ENCODE data around the gene EHD2.
"Not testable (repeated sequence)": the region's sequence is repeated elsewhere in the genome, so short reads cannot be mapped to it uniquely, and the experiment has no call there.

DNA sequence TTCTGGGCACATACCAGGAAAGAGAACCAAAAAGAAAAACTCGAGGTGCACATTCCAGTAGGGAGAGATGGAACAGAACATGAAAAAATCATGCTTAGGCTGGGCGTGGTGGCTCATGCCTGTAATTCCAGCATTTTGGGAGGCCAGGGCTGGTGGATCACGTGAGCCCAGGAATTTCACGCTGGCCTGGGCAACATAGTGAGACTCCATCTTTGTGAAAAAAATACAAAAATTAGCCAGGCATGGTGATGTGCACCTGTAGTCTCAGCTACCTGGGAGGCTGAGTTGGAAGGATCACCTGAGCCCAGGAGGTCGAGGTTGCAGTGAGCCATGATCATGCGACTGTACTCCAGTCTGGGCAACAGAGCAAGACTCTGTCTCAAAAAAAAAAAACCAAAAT lies 58.1 kb downstream of the EHD2 start:
- TF ChIP-seq, protein P1, sequence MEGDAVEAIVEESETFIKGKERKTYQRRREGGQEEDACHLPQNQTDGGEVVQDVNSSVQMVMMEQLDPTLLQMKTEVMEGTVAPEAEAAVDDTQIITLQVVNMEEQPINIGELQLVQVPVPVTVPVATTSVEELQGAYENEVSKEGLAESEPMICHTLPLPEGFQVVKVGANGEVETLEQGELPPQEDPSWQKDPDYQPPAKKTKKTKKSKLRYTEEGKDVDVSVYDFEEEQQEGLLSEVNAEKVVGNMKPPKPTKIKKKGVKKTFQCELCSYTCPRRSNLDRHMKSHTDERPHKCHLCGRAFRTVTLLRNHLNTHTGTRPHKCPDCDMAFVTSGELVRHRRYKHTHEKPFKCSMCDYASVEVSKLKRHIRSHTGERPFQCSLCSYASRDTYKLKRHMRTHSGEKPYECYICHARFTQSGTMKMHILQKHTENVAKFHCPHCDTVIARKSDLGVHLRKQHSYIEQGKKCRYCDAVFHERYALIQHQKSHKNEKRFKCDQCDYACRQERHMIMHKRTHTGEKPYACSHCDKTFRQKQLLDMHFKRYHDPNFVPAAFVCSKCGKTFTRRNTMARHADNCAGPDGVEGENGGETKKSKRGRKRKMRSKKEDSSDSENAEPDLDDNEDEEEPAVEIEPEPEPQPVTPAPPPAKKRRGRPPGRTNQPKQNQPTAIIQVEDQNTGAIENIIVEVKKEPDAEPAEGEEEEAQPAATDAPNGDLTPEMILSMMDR (conservative IDR thresholded peaks at IDR 0.05; ENCODE audit: low read depth, low read length): not testable (repeated sequence)
- not testable (repeated sequence) for TF ChIP-seq EZH2 (IDR thresholded peaks at IDR 0.05; ENCODE audit: low read length, unreplicated experiment)
